HG03460 (cell line): ENCODE results near the gene STK24.
"Not testable (repeated sequence)": the region's sequence is repeated elsewhere in the genome, so short reads cannot be mapped to it uniquely, and the experiment has no call there.

Experiments
- ATAC-seq: cut with Tn5 transposase; IDR thresholded peaks from one replicate; pipeline ENCODE4 v1.9.1; 2021; ENCODE audit not compliant: unreplicated experiment

The STK24 gene

GRCh38 chr13:98576963-98577835 lies at the start of gene STK24:
TSS of gene STK24 (minus strand) at chr13:98577107. CDS start at chr13:98576786, 321 bp downstream.
- ATAC-seq, result peak; percentile 64

DNA sequence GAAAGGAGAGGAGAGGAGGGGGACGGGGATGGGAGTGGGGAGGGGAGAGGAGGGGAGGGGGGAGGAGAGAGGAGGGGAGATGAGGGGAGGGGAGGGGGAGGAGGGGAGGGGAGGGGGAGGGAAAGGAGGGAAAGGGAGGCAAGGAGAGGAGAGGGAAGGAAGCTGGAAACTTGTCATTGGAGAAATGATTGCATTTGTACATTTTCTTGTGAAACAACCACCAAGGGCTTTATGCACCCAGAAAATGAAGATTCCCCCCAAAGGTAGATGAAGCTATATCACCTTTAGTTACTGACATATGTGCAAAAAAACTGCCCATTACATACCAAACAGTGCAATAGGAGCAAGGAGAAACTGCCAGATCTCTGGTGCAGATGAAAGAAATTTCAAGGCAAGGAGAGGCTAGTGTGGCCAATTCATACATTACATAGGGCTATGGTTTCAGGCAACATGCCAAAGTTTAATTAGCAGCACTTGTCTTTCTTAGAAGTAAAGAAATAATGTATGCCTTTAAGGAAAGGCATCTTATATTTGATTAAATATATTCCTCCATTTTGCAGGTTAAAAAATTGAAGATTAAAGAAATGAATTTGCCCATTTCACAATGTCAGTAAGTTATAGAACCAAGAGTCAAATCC lies 49.5 kb upstream of the STK24 start:
- ATAC-seq, result no peak

DNA sequence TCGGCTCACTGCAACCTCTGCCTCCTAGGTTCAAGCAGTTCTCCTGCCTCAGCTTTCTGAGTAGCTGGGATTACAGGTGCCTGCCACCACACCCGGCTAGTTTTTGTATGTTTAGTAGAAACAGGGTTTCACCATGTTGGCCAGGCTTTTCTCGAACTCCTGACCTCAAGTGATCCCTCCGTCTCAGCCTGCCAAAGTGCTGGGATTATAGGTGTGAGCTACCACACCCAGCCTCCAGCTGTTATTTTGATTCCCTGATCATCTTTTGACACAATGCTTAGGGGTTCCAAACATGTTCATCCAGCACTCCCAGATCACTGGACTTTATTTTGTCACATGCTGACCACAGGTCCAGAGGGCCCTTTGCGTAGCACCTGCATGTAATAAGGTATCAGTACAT lies 47.7 kb upstream of the STK24 start:
- ATAC-seq, result not testable (repeated sequence)

GRCh38 chr13:98622931-98623331 lies 46.0 kb upstream of the STK24 start:
- no peak for ATAC-seq

DNA sequence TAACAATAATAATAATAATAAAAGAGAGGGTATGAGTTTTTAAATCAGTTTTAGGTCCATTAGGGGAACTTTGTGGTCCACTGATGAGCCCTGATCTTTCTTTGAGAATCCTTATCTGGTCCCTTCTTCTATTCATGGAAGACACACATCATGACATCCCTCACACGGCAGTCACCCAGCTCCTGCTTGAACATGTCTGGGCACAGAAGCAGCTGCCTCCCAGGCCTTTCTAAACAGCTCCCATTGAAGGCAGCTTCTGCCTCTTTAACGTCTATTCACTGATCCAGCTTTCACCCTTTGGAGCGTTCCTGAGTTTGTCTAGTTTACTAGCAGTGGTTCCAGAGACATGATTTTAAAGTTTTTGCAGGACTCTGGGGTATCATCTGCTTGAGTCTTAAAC lies 42.6 kb upstream of the STK24 start:
- no peak for ATAC-seq

- not testable (repeated sequence) for ATAC-seq
These were observed 38.7 kb upstream of the STK24 start for GRCh38 chr13:98615595-98615994.

- no peak for ATAC-seq
These were observed 36.7 kb upstream of the STK24 start for GRCh38 chr13:98613591-98613990.

- no peak for ATAC-seq
These were observed 32.8 kb upstream of the STK24 start for GRCh38 chr13:98609756-98610155.

DNA sequence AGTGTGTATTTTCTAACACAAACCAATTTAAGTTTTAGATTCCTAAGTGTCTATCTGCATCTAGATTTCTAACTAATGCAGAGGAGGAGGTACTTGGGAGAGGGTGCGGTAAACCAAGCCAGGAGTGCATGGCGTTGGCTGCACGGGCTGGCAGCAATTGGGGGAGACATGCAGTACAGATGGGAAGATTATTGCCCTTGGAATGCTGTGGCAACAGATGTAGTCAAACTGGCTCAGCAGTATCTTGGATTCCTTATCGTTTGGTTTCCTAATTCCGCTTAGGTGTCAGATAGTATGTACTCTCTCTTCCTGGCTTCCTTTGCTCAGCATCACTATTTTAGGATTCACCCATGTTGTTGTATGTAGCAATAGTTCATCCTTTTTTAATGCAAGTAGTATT lies 29.4 kb upstream of the STK24 start:
- ATAC-seq, result no peak

GRCh38 chr13:98599502-98600328 lies 22.8 kb upstream of the STK24 start:
- no peak for ATAC-seq

DNA sequence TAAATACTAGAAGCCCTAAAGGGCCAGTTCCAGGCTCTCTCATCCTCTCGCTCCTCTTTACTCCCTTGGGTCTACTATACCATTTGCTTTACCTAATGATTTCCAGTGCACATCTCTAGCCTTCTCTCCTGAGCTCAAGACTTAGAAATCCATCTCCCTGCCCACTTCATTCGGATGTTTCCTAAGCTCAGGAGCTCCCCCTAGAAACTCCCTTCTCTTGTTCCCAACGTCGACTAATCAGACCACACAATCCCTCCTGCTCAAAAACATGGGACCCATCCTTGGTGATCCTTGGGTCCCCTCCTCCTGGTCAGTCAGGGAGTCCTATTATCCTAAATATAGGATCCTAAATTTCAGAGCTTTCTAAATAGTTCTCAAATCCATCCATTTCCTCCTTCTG lies 21.1 kb upstream of the STK24 start:
- ATAC-seq, result no peak

DNA sequence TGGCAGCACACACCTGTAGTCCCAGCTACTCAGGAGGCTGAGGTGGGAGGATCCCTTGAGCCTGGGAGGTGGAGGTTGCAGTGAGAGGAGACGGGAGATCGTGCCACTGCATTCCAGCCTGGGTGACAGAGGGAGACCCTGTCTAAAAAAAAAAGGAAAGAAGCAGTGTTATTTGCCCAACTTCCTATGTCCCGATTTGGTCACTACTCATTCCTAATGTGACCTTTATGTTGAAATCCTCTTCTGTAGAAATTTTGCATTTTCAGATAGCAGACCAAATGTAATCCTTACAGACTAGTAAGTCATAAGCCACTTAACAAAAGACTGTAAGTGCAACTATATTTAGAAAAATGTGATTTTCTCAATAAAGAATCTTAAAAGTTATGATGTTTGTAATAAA lies 18.2 kb upstream of the STK24 start:
- no peak for ATAC-seq

DNA sequence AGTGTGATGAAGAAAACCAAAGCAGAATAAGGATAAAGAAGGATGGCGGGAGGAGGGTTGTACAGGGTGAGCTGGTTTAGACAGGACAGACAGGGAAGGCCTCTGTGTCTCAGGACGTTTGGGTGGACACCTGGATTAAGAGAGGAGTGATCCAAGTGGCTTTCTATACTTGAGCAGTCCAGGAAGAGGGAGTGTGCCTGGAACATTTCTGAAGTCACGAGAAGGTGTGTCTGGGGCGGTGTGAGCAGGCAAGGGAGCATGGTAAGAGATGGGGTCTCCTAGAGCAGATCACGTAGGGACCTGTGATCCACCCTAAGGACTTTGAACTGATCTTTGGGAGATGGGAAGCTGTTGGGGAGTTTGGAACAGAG lies 15.4 kb upstream of the STK24 start:
- ATAC-seq, result no peak

GRCh38 chr13:98591721-98592361 lies 14.9 kb upstream of the STK24 start:
- no peak for ATAC-seq

DNA sequence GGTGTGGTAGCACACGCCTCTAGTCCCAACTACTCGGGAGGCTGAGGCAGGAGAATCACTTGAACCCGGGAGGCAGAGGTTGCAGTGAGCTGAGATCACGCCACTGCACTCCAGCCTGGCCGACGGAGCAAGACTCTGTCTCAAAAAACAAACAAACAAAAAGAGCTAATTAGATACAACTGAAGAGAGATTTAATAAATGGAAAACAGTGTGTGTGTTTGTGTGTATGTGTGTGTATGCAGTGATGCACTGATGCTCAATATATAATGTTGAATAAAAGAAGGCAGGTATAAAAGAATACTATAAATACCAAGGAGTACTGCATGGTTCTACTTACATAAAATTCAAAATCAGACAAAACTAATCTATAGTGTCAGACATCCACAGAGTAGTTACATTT lies 13.6 kb upstream of the STK24 start:
- not testable (repeated sequence) for ATAC-seq

DNA sequence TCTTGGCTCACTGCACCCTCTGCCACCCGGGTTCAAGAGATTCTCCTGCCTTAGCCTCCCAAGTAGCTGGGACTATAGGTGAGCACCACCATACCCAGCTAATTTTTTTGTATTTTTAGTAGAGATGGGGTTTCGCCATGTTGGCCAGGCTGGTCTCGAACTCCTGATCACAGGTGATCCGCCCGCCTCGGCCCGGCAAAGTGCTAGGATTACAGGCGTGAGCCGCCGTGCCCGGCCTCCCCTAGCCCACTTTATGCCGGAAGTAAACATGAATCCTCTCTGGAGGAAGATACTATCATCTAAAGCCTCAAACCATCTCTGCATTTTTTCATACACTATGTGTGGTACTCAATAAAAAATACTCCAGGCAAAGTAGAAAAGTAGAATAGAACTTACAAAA lies 12.6 kb upstream of the STK24 start:
- not testable (repeated sequence) for ATAC-seq

DNA sequence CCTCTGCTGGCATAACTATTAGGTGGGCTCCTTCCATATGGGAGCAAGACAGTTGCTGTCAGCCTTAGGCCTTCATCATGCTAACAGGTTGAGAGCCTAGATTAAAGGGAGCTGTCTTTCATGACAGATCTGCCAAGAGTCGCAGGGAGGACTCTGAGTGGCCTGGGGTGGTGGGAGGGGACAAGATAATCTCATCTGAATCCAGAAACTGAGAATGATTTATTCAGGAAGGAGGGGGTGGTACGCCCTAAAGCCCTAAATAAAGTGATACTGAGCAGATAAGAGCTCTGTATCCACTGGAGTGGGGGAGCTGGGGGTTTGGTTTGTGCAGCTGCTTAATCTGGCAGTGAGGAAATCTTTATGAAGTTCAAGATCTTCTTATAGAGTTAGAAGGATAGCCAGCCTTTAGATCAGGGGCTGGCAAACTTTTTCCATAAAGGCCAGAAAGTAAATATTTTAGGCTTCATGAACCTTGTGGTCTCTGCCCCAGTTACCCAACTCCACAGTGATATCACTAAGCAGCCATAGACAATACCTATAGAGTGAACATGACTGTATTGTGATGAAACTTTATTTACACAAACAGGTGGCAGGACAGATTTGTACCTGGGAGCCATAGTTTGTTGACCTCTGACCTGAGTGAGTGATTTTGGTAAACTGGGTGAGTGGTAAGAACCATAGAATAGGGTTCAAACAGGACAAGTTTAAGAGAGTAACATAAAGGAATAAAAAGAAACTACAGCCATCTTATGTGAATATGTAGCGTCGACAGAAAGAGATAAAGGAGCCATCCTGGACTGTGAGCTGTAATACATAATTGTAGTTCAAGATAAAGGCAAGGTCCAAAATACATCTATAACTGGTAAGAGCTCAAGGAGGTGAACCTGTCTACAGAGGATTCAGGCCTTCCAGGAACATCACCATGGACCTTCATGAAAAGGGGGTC lies 9.8 kb upstream of the STK24 start:
- no peak for ATAC-seq

- ATAC-seq, result no peak
These were observed 9.0 kb upstream of the STK24 start for GRCh38 chr13:98585946-98586345.

- no peak for ATAC-seq
These were observed 8.5 kb upstream of the STK24 start for GRCh38 chr13:98585398-98585754.
